ENCODE results near the gene NPRL2. TPM values are rescaled to one million over a fixed set of nuclear protein-coding genes. Genes with fewer than 3 reads are reported as not detected.

NPRL2 gene
- total RNA-seq, 1 experiment from 2014 or later: 16.0 TPM

DNA sequence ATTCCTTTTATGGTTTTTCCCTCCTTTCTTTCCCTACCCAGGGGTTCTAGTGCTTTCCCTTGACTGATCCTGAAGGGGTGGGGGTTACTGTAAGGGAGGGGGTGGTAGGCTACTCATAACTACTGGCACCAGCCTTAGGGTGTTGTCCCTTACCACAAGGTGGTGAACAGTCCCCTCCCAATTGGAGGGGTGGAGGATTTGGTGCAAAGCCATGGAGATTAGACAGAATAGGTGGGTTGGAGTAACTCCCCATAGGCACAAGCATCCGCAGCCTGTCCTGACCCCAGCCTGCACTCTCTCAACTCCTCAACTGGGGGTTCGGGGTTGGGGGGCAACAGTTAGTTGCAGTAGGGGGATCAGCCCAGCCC, 25.5 kb downstream of the NPRL2 start:
- Histone ChIP-seq H3K4me3 (no peak overlapping the region), H3K36me3 (no peaks in the 10 kb centered on the region; the same call in none of the 2 replicates), H3K9me3 (no peaks in the 10 kb centered on the region), H3K27me3 (no peaks in the 10 kb centered on the region)
- no peak for DNase-seq

DNA sequence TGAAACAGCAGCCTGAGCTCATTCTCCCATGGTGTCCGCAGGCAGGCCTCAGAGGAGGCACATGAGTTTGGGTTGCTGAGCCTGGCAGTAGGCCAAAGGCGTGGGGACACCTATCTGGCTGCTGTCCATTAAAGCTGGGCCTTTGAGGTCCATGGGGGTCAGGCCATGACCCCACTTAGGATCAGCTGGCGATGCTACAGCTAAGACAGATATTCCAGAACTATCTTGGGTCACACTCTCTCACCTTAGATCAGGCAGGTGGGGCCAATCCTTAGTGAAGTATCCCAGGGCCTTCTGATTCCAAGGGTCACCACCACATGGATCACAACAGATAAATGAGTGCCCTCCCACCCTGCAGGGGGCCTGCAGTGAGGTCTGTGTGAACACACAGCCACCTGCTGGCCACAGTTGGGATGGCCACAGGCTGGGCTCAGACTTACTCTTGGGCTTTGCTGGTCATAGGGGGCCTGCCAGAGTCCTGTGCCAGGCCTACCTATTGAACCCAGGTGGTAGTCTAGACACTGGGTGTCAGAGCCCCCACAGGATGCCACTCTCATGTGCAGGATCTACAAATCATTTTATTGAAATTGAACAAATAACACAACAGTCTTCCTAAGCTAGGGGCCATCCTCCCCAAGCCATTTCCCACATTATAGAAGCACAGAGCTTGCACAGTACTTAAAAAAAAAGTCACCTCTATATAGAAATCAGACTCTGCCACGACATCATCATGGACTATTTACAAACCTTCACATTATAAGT, 26.0 kb downstream of the NPRL2 start:
- Histone ChIP-seq H3K4me3 (no peak overlapping the region), H3K9me3 (no peaks in the 10 kb centered on the region), H3K36me3 (no peaks in the 10 kb centered on the region; the same call in 1 of the 2 replicates), H3K27me3 (no peaks in the 10 kb centered on the region)
- peak; percentile 69 for DNase-seq

DNA sequence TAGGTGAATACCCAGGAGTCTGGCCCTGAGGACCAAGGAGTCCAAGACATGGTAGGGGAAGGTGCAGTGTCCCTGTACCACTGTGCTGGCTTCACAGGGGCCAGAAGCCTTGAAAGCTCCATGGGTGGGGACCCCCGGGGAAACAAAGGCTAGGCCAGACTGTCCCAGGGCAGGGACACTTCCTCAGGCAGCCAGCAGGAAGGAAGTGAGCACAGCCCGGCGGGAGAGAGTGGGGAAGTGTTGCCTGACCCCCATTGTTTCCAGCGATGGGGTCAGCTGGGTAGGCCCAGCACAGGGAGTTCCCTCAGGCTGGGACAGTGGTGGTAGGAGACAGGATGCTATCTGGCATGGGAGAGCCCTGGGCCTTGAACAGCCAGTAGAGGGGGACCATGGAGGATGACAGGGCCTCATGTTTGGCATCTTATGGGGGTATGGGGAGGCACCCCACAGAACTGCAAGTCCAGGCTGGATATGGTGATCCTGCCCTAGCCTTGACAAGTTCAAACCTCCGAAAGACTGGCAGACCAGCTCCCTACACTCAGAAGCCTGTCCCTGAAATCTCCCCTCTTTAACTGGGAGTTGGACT, 26.9 kb downstream of the NPRL2 start:
- no peak for DNase-seq
- Histone ChIP-seq H3K36me3 (no peaks in the 10 kb centered on the region; the same call in 1 of the 2 replicates), H3K27me3 (no peaks in the 10 kb centered on the region)

DNA sequence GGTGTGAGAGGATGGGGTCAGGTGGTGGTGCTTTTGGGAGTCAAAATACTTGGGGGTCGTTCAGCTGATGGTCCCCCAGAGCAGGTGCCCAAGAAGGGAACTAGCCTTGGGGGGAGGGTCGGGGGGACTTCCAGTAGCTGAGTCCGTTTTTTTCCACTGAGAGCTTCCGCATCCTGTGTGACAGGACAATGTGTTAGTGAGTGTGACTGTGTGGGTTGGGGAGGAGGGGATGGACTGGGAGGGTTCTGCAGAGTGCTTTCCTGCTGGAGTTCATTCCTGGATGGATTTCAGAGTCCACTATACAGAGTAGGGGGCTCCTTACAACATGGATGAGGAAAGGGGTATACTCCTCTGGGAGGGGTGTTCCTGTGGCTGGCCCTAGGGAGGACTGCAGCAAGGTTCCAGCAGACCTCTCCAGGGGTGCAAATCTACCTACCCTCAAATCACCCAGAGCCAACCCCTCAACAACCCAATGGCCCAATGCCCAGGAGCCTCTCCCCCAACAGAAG, 27.4 kb downstream of the NPRL2 start:
- DNase-seq: no peak
- Histone ChIP-seq H3K9me3 (no peaks in the 10 kb centered on the region), H3K27me3 (no peaks in the 10 kb centered on the region), H3K4me3 (no peak overlapping the region), H3K36me3 (no peaks in the 10 kb centered on the region; the same call in none of the 2 replicates)

More for the DNA sequence above, 26.9 kb downstream of the NPRL2 start:
- Histone ChIP-seq H3K9me3 (no peaks in the 10 kb centered on the region), H3K4me3 (no peak overlapping the region)

DNA sequence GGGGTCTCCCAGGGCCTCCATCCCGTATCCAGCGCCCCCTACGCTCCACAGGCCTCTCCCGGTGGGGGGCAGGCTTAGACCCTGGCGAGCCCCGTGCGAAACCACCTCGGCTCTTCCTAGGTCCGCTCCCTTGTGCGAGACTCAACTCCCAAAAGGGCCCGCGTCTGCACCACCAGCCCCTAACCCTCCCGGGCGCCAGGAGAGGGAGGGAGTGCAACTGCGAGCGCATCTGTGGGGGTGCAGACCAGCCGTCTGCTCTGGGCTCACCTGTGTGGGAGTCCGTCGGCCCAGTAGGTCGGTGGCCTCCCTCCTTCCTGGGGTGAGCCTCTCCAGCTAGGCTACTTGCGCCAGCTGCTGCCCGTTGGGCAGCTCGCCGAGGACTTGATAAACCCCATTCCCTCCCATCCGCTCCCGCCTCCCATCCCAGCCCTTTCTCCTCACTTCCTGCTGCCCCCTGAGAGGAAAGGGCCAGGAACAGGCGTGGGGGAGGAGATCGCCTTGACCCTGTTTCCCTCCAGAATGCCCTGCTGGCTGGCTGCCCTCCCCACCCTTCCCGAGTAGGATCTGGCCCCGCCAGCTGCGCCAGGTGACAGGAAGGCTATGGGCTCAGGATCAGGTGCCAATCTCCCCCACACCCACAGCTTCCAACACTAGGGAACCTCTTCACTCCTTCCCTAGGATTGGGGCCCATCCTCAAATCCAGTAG, 28.0 kb downstream of the NPRL2 start, which contains the start of gene HYAL2:
Gene HYAL2, minus strand, starts transcription at position 360 of the 706 bp plus-strand sequence. CDS start 2,256 bp downstream, outside the sequence.
- no peaks in the 10 kb centered on the region for H3K9me3 ChIP-seq
- no peaks in the 10 kb centered on the region for H3K27me3 ChIP-seq
- no peak for DNase-seq
- no peaks in the 10 kb centered on the region; the same call in none of the 2 replicates for H3K36me3 ChIP-seq
- H3K4me3 ChIP-seq: peak within 1 kb of the TSS; percentile 69

DNA sequence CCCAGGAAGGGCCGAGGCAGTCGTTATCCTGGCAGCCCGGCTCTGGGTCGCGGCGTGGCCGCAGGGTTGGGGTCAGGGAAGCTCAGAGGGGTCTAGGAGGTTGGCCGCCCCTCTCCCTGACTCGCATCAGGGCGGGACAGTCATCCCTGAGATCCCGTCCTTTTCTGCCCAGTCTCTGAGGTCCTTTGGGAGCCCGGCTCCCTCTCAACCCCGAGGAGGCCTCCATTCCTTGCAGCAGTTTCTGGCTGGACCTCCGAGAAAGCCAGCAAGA, 28.5 kb downstream of the NPRL2 start:
- Histone ChIP-seq H3K36me3 (no peaks in the 10 kb centered on the region; the same call in none of the 2 replicates), H3K27me3 (no peaks in the 10 kb centered on the region), H3K4me3 (peak overlapping the region; percentile 69), H3K9me3 (no peaks in the 10 kb centered on the region)
- no peak for DNase-seq

DNA sequence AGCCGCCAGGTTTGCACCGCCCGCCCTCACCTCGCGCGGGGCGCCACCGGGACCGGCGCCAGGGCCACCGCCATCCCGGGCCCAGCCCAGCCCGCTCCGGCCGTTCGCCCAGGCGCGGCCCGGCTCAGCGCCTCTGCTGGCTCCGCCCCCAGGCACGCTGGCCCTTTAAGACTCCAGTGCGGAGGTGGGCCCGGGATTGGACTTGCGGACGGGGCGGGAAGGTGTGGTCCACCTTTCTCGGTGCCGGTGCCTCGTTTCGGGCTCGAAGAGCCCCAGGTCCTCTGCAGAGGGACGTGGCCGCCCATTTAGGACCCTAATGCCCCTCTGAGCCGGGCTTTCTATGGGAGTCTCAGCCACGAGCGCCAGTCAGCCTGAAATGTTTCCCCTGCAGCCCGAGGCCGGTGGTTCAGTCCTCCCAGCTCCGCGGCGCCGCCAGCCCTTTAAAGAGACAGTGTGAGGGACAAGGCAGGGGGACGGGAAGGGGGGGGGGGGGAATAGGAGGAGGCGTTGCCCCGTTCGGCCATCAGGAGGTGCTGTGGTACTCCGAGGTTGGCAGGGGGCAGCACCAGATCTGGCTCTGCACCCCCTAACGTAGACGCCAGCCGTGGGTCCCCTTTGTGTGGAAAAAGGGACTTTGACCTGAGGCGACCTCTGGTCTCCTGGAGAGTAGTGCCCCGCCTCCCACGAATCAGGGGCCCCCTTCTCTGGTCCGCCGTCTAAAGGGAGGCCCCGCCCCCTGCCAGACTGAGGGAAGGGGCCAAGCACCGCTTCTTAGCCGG, 29.1 kb downstream of the NPRL2 start:
- Histone ChIP-seq H3K36me3 (no peaks in the 10 kb centered on the region; the same call in none of the 2 replicates), H3K27me3 (no peaks in the 10 kb centered on the region), H3K9me3 (no peaks in the 10 kb centered on the region), H3K4me3 (peak overlapping the region; percentile 69)
- DNase-seq: peak; percentile 85

DNA sequence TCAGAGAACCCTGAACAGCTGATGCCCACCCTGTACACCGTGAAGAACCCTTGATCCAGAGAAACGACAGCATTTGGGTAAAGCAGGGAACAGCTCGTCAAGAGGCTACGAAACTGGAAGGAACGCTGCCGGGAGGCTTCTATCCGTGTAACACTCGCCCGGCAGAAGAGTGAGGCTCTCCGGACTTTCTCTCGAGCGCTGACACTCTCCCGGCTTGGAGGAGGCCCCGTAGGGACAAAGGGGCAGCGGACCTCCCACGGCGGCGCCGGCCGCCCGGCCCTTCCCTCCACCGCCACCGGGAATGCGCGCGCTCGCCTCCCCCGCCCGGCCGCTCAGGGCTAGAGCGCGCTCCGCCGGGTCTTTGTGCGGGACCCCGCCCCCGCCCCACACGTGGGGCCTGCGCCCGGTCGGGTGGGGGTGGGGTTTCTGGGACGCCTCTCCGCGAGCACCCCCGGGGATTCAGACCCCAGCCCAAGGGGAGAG, 29.7 kb downstream of the NPRL2 start:
- Histone ChIP-seq H3K27me3 (no peaks in the 10 kb centered on the region), H3K36me3 (no peaks in the 10 kb centered on the region; the same call in none of the 2 replicates), H3K9me3 (no peaks in the 10 kb centered on the region), H3K4me3 (peak overlapping the region; percentile 69)
- peak; percentile 64 for DNase-seq

DNA sequence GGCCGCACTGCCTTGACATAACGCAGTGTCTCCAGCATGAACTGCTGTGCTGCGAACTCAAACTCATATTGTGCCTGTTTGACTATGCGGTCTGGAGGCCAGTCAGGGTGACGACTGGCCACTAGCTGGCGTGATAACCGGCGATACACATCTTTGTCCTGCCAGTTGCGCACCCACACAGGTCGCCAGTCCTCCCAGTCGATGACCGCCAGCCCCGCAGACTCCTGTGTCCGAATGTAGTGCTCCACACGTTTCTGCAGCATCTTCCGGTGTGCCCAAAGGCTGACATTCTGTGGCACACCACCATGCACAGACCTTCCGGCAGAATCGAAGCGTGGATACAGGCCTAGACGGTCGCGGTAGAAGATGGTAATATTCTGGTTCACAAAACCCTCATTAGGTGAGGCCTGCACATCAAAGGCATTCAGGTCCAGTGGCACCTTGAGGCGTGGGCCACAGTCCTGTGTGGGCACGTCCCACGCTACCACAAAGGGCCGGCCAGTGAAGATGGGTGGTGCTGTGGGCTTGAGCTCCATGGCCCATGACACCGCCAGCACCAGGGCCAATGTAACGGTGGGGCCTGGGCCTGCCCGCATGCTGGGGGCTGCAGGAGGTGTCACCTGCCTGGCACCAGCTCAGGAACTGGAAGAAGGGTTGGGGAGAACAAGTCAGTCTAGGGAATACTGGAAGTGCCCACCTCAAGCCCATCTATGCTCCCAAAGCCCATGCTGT, 30.5 kb downstream of the NPRL2 start:
- Histone ChIP-seq H3K36me3 (no peaks in the 10 kb centered on the region; the same call in none of the 2 replicates), H3K9me3 (no peaks in the 10 kb centered on the region), H3K27me3 (no peaks in the 10 kb centered on the region), H3K4me3 (peak overlapping the region; percentile 69)
- no peak for DNase-seq

DNA sequence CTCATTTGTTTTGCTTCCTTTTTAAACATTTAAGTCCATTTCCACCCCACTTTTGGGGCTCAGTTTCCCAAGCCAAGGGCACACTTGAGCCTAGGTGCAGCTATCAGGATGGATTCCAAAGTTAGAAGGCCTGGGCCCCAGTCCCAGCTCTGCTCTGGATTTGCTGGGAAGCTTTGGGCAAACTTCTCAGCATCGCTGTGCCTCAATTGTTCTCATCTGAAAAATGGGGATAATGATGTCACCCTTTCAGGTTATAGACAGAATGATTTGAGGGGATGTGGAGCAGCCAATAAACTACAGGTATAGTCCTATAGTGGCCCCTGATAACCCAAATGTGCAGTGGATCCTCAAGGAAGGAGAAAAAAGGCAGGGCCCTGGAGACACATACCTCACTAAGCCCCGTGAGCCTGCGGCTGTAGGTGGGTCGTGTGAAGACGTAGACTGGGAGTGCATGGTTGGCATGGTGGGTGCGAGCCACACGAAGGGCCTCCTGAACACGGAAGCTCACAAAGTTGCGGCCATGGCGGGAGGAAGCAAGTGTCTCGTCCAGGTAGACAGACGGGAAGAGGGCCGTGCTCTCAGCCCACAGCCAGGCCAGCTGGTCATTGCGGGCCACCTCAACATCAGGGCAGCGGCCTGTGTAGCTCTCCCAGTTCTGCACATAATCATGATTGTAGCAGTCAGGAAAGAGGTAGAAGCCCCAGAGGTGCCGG, 31.2 kb downstream of the NPRL2 start:
- Histone ChIP-seq H3K27me3 (no peaks in the 10 kb centered on the region), H3K4me3 (no peak overlapping the region), H3K36me3 (no peaks in the 10 kb centered on the region; the same call in none of the 2 replicates), H3K9me3 (no peaks in the 10 kb centered on the region)
- no peak for DNase-seq

DNA sequence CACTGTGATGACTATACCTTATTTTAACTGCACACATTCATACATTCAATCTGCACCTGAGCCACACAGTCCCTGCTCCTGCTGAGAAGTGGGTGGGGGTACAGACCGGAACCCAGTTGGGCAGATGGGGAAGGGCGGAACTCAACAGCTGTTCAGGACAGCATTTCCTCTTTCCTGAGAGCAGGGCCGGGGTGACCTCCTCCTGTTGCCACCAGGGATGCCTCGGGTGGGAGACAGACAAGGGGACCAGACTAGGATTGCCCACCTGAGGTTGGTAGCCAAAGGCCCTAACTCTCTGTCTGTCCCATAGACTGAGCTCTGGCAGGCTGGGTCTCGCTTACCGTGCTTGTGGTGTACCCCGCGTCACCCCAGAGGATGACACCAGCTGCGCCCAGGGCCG, 32.0 kb downstream of the NPRL2 start:
- H3K4me3 ChIP-seq: no peak overlapping the region

DNA sequence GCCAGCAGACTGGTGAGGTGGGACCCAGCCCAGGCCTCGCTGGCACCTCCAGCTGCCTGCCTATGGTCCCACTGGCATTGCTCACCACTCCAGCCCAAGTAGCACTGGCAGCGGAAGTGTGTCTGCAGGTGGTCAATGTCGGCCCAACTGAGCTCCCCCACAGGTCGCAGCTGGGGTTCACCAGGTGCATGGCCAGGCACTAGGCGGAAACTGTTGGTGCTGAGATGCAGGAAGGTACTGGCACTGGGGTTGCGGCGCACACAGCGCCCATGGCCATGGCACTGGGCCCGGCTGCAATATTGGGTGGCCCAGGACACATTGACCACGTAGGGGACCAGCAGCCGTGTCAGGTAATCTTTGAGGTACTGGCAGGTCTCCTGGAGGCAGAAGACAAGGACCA, 32.4 kb downstream of the NPRL2 start:
- H3K27me3 ChIP-seq: no peaks in the 10 kb centered on the region
- DNase-seq: no peak
- no peaks in the 10 kb centered on the region for H3K9me3 ChIP-seq
- no peak overlapping the region for H3K4me3 ChIP-seq
- no peaks in the 10 kb centered on the region; the same call in none of the 2 replicates for H3K36me3 ChIP-seq

More for the DNA sequence above, 32.0 kb downstream of the NPRL2 start:
- H3K36me3 ChIP-seq: no peaks in the 10 kb centered on the region; the same call in none of the 2 replicates
- H3K27me3 ChIP-seq: no peaks in the 10 kb centered on the region
- DNase-seq: no peak
- no peaks in the 10 kb centered on the region for H3K9me3 ChIP-seq

DNA sequence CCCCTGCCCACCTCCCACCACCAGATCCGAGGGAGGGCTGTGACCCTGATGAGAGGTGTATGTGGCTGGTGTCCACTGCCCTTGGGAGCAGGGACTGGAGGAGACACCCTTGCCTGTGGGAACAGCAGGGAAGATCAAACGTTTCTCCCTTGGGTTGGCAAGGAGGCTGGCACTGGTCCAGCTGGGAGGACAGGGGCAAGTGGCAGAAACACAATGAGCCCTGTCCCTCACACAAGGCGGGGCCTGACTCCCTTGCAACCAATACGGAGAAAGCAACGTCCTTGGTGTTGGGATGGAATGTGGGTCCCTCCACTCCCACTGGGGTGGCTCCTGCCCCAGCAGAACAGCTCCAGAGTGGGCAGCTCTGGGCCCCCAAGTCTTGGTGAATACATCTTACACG, 33.3 kb downstream of the NPRL2 start:
- Histone ChIP-seq H3K4me3 (no peak overlapping the region), H3K9me3 (no peaks in the 10 kb centered on the region), H3K36me3 (no peaks in the 10 kb centered on the region; the same call in none of the 2 replicates), H3K27me3 (no peaks in the 10 kb centered on the region)
- no peak for DNase-seq

DNA sequence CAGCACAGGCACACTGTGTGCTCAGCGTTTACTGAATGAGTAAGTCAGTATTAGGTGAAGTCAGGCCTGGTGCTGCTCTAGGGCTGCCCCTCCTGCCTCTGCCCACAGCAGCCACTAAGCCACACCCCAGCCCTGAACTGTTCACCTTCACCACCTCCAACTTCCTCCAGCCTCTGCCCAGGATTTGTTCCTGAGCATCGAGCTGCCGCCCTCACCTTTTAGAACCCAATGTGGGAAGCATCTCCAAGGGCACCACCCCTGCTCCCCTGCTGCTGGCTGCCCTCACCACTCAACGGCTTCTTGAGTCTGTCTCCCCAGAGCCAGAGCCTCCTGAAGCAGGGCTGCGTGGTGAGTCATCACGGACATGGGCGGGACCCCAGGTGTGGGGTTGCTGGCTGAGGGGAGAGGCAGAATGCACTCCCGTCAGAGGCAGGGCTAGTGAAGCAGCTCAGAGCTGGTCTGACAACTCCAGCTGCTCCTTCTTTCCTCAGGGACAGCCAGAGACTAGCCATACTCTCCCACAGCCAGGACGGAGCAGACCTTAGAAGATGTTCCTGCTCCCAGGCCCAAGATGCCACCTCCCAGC, 33.8 kb downstream of the NPRL2 start:
- Histone ChIP-seq H3K36me3 (no peaks in the 10 kb centered on the region; the same call in none of the 2 replicates), H3K27me3 (no peaks in the 10 kb centered on the region), H3K4me3 (no peak overlapping the region), H3K9me3 (no peaks in the 10 kb centered on the region)
- DNase-seq: no peak

DNA sequence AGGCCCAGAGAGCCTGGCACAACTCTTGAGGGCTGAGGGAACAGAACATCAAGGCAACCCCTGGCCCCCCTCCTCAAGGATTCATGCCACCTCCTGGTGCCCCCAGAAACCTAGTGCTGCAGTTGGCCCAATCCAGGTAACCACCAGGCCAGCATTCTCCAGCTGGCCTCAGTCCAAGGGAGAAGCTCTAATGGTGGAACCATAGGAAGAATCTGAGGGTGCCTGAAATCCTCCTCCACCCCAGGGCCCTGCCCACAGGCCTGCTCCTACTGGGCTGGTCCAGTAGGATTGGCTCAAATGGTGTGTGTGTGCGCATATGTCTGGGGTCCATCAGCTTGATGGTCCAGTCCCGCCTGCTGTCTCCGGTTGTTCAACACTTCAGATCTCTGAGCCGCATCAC, 35.8 kb downstream of the NPRL2 start:
- H3K36me3 ChIP-seq: no peaks in the 10 kb centered on the region; the same call in none of the 2 replicates
- H3K4me3 ChIP-seq: no peak overlapping the region
- no peak for DNase-seq
- no peaks in the 10 kb centered on the region for H3K27me3 ChIP-seq
- H3K9me3 ChIP-seq: no peaks in the 10 kb centered on the region
